A673 (cell line): Measurements from ENCODE around the gene SPRED1. TPM values are rescaled to one million over a fixed set of nuclear protein-coding genes. Genes with fewer than 3 reads are reported as not detected.

Experiments used
- BruUV-seq: library from RNA; stranded (reverse); fragments of 400-500 nt; replicated peaks from 2 replicates; lab custom pipeline; 2021; lab: Mats Ljungman, UMichigan
- CTCF ChIA-PET: fragments of 300-600 bp; sonication (Branson Sonifier 250); formaldehyde crosslinking; loops from one replicate; lab custom pipeline; 2022; ENCODE audit warnings: antibody characterized with exemption; lab: Charles Lee
- POLR2A ChIA-PET: fragments of 300-600 bp; sonication (Branson Sonifier 250); formaldehyde crosslinking; loops from one replicate; lab custom pipeline; 2022; ENCODE audit warnings: antibody characterized with exemption; ENCODE audit not compliant: low non-redundant PET; lab: Charles Lee
- DNase-seq: peaks from one replicate; pipeline ENCODE4 v3.0.0-alpha.2; 2015; ENCODE audit warnings: low spot score
- H3K27ac ChIP-seq: fragments of 200-600 bp; sonication (generic); 2 replicates; pipeline ENCODE4 v1.5.1; 2016; ENCODE audit warnings: mixed run types, low read depth, mild to moderate bottlenecking, mixed read lengths, antibody characterized with exemption, low read length; ENCODE audit not compliant: poor library complexity, severe bottlenecking
- H3K27me3 ChIP-seq: fragments of 200-600 bp; sonication (generic); replicated peaks from 2 replicates; pipeline ENCODE4 v1.6.1; 2017; ENCODE audit warnings: mixed run types, low read depth, mild to moderate bottlenecking, mixed read lengths, antibody characterized with exemption, low read length; ENCODE audit not compliant: insufficient read depth, poor library complexity
- H3K36me3 ChIP-seq: fragments of 200-600 bp; sonication (generic); 2 replicates; pipeline ENCODE4 v1.6.1; 2016; ENCODE audit warnings: mixed run types, mild to moderate bottlenecking, mixed read lengths, antibody characterized with exemption, low read length; ENCODE audit not compliant: insufficient read depth, poor library complexity, severe bottlenecking
- H3K4me1 ChIP-seq: fragments of 200-600 bp; sonication (generic); 2 replicates; pipeline ENCODE4 v1.6.1; 2017; ENCODE audit warnings: mixed run types, mild to moderate bottlenecking, mixed read lengths, antibody characterized with exemption, low read length; ENCODE audit not compliant: insufficient read depth, poor library complexity, severe bottlenecking
- H3K4me3 ChIP-seq: fragments of 200-600 bp; sonication (generic); 2 replicates; pipeline ENCODE4 v1.5.1; 2016; ENCODE audit warnings: low read depth, mixed run types, mild to moderate bottlenecking, mixed read lengths, low read length; ENCODE audit not compliant: poor library complexity, severe bottlenecking
- H3K9me3 ChIP-seq: fragments of 200-600 bp; sonication (generic); 2 replicates; pipeline ENCODE4 v1.6.1; 2016; ENCODE audit warnings: mixed run types, low read depth, mild to moderate bottlenecking, mixed read lengths, antibody characterized with exemption, low read length; ENCODE audit not compliant: poor library complexity, severe bottlenecking
- CTCF ChIP-seq: fragments of 300-800, 200-600 bp; sonication (generic); conservative IDR thresholded peaks from 2 replicates; pipeline ENCODE4 v1.5.1; 2017; ENCODE audit warnings: low read depth, mild to moderate bottlenecking, antibody characterized with exemption, low read length, moderate library complexity, mixed read lengths
- EZH2 ChIP-seq: fragments of 200-600 bp; sonication (generic); IDR thresholded peaks from 2 replicates; pipeline ENCODE4 v1.6.1; 2017; ENCODE audit warnings: borderline replicate concordance, low read depth, mild to moderate bottlenecking, mixed read lengths, antibody characterized with exemption, low read length; ENCODE audit not compliant: poor library complexity, severe bottlenecking
- intact Hi-C: fragments of 100-400 bp; cut with micrococcal nuclease; formaldehyde crosslinking; loops from one replicate; pipeline ENCODE4 v1.10.0; 2022; ENCODE audit not compliant: unreplicated experiment
- total RNA-seq: library from RNA; stranded (reverse); gene quantifications from 2 replicates; pipeline ENCODE4 v1.2.3, GENCODE V29; 2021

SPRED1 gene
- total RNA-seq, 1 experiment from 2014 or later, result 17.3 TPM

DNA sequence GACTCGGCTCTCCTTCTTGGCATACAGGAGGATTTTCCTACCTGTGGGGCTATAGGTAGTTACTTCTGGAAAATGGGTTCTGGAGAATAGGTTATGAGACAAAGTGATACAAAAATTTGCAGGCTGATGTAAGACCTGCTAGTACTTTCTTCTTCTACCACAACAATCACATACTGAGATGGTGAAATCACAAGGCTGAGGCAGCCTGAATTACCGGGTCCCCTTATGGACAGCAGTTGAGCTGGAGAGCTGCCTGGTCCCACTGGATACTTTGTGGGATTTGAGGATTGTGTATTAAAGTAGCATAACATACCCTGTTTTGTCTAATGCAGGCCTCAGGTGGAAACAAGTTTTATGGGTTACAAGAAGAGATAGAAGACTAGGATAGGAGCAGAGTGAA lies 114.8 kb downstream of the SPRED1 start:
- CTCF ChIA-PET, result interaction anchor here (0.5 kb wide), 1 partner anchor 391 kb away, joined by 5 read pairs; no protein-coding TSS in a partner anchor
- no peak overlapping the region for H3K4me3 ChIP-seq
- no TSS peak for BruUV-seq
- no peak for DNase-seq
- no peaks in the 10 kb centered on the region for H3K36me3 ChIP-seq
- TF ChIP-seq EZH2, result no peak
- no peak for TF ChIP-seq CTCF
- intact Hi-C loops, result no loop called here
- H3K27me3 ChIP-seq, result no peaks in the 10 kb centered on the region
- POLR2A ChIA-PET, result no interaction called here
- H3K4me1 ChIP-seq, result no peaks in the 10 kb centered on the region
- H3K9me3 ChIP-seq, result no peaks in the 10 kb centered on the region
- no peak overlapping the region for H3K27ac ChIP-seq

- BruUV-seq, result no TSS peak
- no peak overlapping the region for H3K27ac ChIP-seq
- H3K9me3 ChIP-seq, result no peaks in the 10 kb centered on the region
- no peaks in the 10 kb centered on the region for H3K36me3 ChIP-seq
- POLR2A ChIA-PET, result interaction anchor here (0.6 kb wide), 1 partner anchor 134 kb away, joined by 4 read pairs; no protein-coding TSS in a partner anchor
- H3K4me3 ChIP-seq, result no peak overlapping the region
- H3K27me3 ChIP-seq, result no peaks in the 10 kb centered on the region
- intact Hi-C loops, result no loop called here
- DNase-seq, result no peak
- CTCF ChIA-PET, result no interaction called here
- no peaks in the 10 kb centered on the region for H3K4me1 ChIP-seq
- TF ChIP-seq EZH2 (no peak), CTCF (no peak)
Measured at GRCh38 chr15:38369936-38370478, 117.4 kb downstream of the SPRED1 start.

DNA sequence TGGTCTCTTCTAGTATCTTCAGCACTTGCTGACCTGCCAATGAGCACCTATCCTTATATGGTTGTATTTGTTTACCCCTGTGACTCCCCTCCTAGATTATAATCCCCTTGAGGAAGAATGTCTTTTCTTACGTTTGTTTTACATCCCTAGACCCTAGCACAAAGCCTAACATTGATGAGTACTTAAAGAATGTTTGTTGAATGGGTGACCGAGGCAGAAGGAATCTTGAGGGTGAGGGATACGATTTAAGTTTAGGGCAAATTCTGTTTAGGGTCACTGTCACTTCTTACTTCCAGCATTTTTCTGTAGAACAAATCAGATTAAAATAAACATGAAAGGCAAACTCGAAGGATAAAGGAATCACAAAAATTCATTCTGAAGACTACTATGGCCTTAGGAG lies 120.4 kb downstream of the SPRED1 start:
- DNase-seq, result no peak
- no peaks in the 10 kb centered on the region for H3K4me1 ChIP-seq
- H3K27me3 ChIP-seq, result no peaks in the 10 kb centered on the region
- no TSS peak for BruUV-seq
- CTCF ChIA-PET, result no interaction called here
- H3K27ac ChIP-seq, result no peak overlapping the region
- no peak overlapping the region for H3K4me3 ChIP-seq
- POLR2A ChIA-PET, result no interaction called here
- intact Hi-C loops, result no loop called here
- no peaks in the 10 kb centered on the region for H3K9me3 ChIP-seq
- H3K36me3 ChIP-seq, result no peaks in the 10 kb centered on the region
- TF ChIP-seq EZH2 (no peak), CTCF (no peak)
